Activated CD4-positive, alpha-beta T cell treated with anti-CD3 and anti-CD28 coated beads, Interleukin-2, amount 50 U/mL, for 24 hours (primary cell): ENCODE data around the gene ODAPH.
"Not testable (repeated sequence)": the region's sequence is repeated elsewhere in the genome, so short reads cannot be mapped to it uniquely, and the experiment has no call there.

Source experiments
- DNase-seq, 2 donors: peaks; one replicate each; pipeline ENCODE4 v3.0.0-alpha.2; 2020; ENCODE audit warnings: low read depth in 1 of 2, low spot score in 1 of 2

Gene ODAPH

GRCh38 chr4:75544220-75544619 lies 11.6 kb upstream of the ODAPH start:
- DNase-seq = not testable (repeated sequence)

GRCh38 chr4:75544870-75545269 lies 11.0 kb upstream of the ODAPH start:
- no peak for DNase-seq

- no peak for DNase-seq
These were observed 10.3 kb upstream of the ODAPH start for GRCh38 chr4:75545526-75545925.

- no peak for DNase-seq
These were observed 8.0 kb upstream of the ODAPH start for GRCh38 chr4:75547647-75548387.

- DNase-seq = no peak
These were observed 6.8 kb upstream of the ODAPH start for GRCh38 chr4:75549019-75549418.

GRCh38 chr4:75552452-75552851 lies 3.4 kb upstream of the ODAPH start:
- no peak for DNase-seq

GRCh38 chr4:75557696-75558095 lies 1.8 kb downstream of the ODAPH start:
- no peak for DNase-seq

GRCh38 chr4:75561789-75562188 lies 5.9 kb downstream of the ODAPH start:
- DNase-seq = no peak

GRCh38 chr4:75564023-75564422 lies 8.2 kb downstream of the ODAPH start:
- no peak for DNase-seq

GRCh38 chr4:75565481-75565880 lies 9.6 kb downstream of the ODAPH start:
- DNase-seq = no peak

GRCh38 chr4:75566911-75567310 lies 11.0 kb downstream of the ODAPH start:
- DNase-seq = no peak

- no peak for DNase-seq
These were observed 11.9 kb downstream of the ODAPH start for GRCh38 chr4:75567725-75568124.

- DNase-seq = no peak
These were observed 28.2 kb downstream of the ODAPH start for GRCh38 chr4:75584067-75584466.

GRCh38 chr4:75593393-75593792 lies 37.5 kb downstream of the ODAPH start:
- no peak for DNase-seq

GRCh38 chr4:75596061-75596460 lies 40.2 kb downstream of the ODAPH start:
- no peak for DNase-seq

GRCh38 chr4:75598390-75598789 lies 42.5 kb downstream of the ODAPH start:
- no peak for DNase-seq

- no peak for DNase-seq
These were observed 43.8 kb downstream of the ODAPH start for GRCh38 chr4:75599647-75600046.

- DNase-seq = no peak
These were observed 50.1 kb downstream of the ODAPH start for GRCh38 chr4:75605928-75606327.

GRCh38 chr4:75612306-75612705 lies 56.4 kb downstream of the ODAPH start:
- no peak for DNase-seq
